Measurements from ENCODE around the gene RFC5. TPM values are rescaled to one million over a fixed set of nuclear protein-coding genes. Genes with fewer than 3 reads are reported as not detected.
"Not testable (repeated sequence)": the region's sequence is repeated elsewhere in the genome, so short reads cannot be mapped to it uniquely, and the experiment has no call there.

The RFC5 gene
- 10 to 100 TPM; 27.6 to 41.5 (median 36.5) TPM for polyA plus RNA-seq (ENCODE audit: insufficient read depth in 1 of 5, insufficient read length in 5 of 5, low replicate concordance in 1 of 5)
- long read RNA-seq, donor 1, transcript RFC5-204 (11 exons, 1,655 nt): major isoform, 6 of 25 reads
- long read RNA-seq, donor 1, partial matches to known transcripts: 18 of 25 reads
- long read RNA-seq, donor 1, other reads (novel, unspliced or antisense): 0 of 25 reads
- long read RNA-seq, donor 2, transcript RFC5-204 (11 exons, 1,655 nt): major isoform, 6 of 6 reads
- long read RNA-seq, donor 2, partial matches to known transcripts: 0 of 6 reads
- long read RNA-seq, donor 2, other reads (novel, unspliced or antisense): 0 of 6 reads
- long read RNA-seq, donor 3, transcript RFC5-204 (11 exons, 1,655 nt): major isoform, 7 of 38 reads
- long read RNA-seq, donor 3, partial matches to known transcripts: 14 of 38 reads
- long read RNA-seq, donor 3, other reads (novel, unspliced or antisense): 17 of 38 reads
- long read RNA-seq, donor 4, partial matches to known transcripts: 0 of 12 reads
- long read RNA-seq, donor 4, other reads (novel, unspliced or antisense): 9 of 12 reads
- long read RNA-seq, donor 5, transcript RFC5-204 (11 exons, 1,655 nt): major isoform, 8 of 19 reads
- long read RNA-seq, donor 5, partial matches to known transcripts: 10 of 19 reads
- long read RNA-seq, donor 5, other reads (novel, unspliced or antisense): 0 of 19 reads
- long read RNA-seq, donor 6, transcript RFC5-204 (11 exons, 1,655 nt): major isoform, 5 of 28 reads
- long read RNA-seq, donor 6, partial matches to known transcripts: 0 of 28 reads
- long read RNA-seq, donor 6, other reads (novel, unspliced or antisense): 23 of 28 reads
- long read RNA-seq, donor 7, partial matches to known transcripts: 0 of 1 reads
- long read RNA-seq, donor 7, other reads (novel, unspliced or antisense): 0 of 1 reads
- long read RNA-seq, donor 8, transcript RFC5-204 (11 exons, 1,655 nt): major isoform, 6 of 6 reads
- long read RNA-seq, donor 8, partial matches to known transcripts: 0 of 6 reads
- long read RNA-seq, donor 8, other reads (novel, unspliced or antisense): 0 of 6 reads

DNA sequence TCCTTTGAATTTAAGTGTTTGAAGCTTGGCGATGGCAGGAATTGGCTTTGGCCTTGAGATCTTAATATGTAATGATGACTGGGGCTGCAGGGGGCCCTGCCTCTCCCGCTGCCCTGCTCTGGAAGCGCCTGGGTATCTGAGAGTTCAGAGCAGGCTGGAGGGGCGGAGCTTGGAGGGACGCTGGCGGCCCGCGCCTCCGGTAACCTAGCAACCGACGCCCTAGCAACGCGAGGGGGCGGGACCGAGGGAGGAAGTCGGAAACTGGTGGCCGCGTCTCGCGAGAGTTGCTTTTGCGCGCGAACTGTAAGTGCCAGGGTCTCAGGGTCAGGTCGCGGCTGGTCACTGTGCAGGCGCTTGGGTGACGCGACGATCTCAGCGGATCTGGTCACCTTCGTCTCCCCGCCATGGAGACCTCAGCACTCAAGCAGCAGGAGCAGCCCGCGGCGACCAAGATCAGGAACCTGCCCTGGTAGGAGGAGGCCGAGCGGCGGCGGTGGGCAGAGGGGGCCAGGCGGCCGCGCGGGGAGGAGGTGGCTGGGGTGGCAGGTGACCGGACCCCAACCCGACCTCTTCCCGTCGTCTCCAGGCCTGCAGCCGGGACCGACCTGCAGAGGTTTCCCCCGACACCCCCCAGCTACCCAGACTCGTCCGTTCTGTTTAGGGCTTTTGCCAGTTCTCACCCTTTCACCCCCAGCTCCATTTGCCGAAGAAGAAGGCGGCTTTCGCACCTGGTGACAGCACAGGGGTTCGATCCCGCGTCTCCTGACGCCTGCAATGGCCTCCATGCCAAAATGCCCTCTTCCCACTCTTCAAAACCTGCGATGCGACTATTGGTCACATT is at the start of gene RFC5:
Gene RFC5, plus strand, starts transcription at position 280 of the 841 bp plus-strand sequence. Its CDS starts 125 bp downstream, at position 405.
- peak; percentile 95 to 97 for DNase-seq

DNA sequence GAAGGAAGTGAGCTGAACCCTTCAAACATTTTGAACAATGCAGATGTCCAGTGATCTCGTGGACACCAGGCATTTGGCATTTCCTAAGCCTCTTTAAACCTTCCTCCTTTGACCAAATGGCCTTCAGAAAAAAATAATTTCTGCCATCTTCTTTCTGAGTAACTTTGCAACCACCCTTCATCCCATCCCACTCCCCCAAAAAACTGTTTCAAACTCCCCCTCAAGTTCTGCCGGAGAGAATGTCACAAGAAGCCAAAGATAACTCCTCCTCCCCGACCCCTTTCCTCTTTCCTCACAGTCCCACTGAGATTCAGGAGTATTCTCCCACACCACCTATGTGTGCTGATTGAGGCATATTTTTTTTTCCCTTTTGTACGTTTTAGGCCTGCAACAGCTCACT is 49.5 kb upstream of the RFC5 start:
- no peak for DNase-seq

DNA sequence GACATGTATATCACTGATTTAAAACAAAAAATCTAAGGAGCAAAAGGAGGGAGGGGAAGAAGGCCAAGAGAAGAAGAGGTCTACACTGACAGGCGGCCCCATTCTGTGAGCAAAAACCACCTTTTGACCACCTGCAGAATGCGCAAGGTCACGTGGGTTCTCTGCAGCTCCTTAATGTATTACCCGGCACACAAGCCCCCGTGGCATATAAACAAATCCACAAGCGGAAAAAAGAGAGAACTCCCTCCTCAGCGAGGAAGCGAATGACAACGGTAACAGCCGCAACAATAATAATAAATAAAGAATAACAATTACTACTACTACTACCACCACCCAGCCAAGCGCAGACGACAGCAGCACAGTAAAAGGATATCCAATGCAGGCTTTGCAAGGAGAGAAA is 49.0 kb upstream of the RFC5 start:
- no peak for DNase-seq

- DNase-seq: no peak
Measured at GRCh38 chr12:117968151-117968789, 48.2 kb upstream of the RFC5 start.

DNA sequence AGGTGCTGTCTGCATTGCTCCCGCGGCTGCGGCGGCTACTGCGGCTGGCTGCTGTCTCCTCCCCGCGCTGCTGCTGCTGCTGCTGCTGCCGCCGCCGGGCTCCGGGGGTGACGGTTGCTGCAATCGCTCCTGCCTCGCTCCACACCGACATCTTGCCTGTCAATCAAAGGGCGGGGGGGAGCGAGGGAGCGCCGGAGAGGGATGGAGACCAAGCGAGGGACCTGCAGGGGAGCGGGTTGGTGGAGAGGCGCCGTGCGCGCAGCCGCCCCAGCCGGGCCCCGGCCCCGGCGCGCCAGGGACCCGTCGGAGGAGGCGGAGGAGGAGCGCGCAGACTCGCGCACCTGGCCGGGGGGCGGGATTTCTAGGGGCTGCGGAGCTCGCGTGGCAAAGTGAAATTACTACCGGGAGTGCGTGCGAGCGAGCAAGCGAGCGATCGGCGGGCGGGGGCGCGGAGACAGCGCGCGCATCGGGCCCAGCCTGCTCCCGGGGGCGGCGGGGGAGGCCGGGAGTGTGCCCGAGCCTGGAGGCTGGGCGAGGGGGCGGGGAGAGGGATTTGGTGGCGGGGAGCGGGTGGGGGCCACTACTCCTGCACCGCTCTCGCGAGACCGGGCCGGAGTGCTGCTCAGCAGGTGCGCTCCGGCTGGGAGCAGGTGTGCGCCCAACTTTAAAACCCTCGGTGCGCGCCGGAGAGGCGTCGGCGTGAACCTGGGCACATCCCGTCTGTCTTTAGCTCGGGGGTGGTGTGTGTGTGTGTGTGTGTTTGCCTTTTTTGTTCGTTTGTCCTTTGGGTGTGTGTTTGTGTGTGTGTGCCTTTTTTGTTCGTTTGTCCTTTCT is 47.5 kb upstream of the RFC5 start, which contains the start of gene KSR2:
Gene KSR2, minus strand, starts transcription at position 165 of the 834 bp plus-strand sequence. CDS start 735 bp downstream, outside the sequence.
- DNase-seq: peak; percentile 43 to 67

DNA sequence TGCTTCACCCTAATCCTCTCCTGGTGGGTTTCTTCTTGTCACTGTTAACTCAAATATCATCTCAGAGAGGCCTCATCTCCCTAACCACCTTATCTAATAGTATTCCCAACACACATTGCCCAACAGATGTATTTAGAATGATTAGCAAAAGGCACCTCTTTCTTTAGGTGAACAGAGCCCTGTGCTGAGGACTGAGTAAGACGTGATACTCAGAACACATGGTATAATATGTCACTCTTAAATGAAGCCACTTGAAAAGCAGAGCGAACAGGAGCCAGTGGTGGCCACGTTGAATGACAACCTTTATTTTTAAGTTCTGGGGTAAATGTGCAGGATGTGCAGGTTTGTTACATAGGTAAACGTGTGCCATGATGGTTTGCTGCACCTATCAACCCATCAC is 46.2 kb upstream of the RFC5 start:
- DNase-seq: no peak

DNA sequence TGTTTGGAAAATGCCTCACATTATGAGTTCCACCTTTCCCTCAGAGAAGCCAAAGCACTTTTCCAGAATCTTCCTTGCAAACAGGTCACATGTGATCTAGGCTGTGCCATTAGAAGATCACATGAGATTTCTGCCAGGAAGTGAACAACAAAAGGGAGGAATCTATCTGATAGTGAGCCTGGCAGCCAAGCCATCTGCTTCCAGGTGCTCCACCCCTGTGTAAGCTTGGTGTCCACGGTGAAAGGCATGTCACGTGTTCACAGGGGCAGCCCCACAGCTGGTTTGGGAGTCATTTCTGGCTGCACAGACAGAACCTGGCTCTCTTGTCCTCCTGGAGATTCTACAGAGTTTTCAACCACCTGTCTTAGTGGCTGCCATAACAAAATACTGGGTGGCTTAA is 44.2 kb upstream of the RFC5 start:
- no peak for DNase-seq

DNA sequence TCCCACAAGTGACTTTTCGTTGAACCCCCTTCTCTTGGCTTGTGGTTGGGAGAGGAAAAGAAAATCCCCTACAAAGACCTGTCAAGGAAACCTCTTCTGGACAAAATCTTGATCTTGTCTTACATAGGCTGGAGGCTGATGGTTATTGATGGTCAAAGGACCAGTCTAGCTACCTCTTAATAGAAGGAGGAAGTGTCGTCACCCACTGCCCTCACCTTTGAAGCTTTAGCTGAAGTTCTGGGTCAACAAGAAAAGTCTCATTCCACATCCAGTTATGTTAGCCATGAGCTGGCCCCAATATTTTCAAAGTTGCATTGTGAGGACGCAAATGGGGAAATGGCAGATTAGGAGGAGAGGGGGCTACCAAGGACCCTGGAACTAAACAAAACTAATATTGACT is 41.5 kb upstream of the RFC5 start:
- DNase-seq: no peak

DNA sequence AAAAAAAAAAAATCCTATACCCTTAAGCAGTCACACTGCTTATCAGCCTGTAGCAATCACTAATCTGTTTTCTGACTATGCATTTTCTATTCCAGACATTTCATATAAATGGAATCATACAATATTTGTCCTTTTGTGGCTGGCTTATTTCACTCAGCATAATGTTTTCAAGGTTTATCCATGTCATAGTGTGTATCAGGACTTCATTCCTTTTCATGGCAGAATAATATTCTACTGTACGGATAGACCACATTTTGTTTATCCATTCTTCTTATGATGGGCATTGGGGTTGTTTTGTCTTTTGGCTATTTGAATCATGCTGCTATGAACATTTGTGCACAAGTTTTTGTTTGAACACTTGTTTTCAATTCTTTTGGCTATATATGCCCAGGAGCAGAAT is 39.1 kb upstream of the RFC5 start:
- no peak for DNase-seq

- DNase-seq: peak in 1 of 2 donors; percentile 8
Measured at GRCh38 chr12:117980616-117981015, 35.9 kb upstream of the RFC5 start.

- no peak for DNase-seq
Measured at GRCh38 chr12:117981267-117981666, 35.2 kb upstream of the RFC5 start.

GRCh38 chr12:117985182-117985581 is 31.3 kb upstream of the RFC5 start:
- DNase-seq: no peak

GRCh38 chr12:117986705-117987469 is 29.6 kb upstream of the RFC5 start:
- DNase-seq: no peak

DNA sequence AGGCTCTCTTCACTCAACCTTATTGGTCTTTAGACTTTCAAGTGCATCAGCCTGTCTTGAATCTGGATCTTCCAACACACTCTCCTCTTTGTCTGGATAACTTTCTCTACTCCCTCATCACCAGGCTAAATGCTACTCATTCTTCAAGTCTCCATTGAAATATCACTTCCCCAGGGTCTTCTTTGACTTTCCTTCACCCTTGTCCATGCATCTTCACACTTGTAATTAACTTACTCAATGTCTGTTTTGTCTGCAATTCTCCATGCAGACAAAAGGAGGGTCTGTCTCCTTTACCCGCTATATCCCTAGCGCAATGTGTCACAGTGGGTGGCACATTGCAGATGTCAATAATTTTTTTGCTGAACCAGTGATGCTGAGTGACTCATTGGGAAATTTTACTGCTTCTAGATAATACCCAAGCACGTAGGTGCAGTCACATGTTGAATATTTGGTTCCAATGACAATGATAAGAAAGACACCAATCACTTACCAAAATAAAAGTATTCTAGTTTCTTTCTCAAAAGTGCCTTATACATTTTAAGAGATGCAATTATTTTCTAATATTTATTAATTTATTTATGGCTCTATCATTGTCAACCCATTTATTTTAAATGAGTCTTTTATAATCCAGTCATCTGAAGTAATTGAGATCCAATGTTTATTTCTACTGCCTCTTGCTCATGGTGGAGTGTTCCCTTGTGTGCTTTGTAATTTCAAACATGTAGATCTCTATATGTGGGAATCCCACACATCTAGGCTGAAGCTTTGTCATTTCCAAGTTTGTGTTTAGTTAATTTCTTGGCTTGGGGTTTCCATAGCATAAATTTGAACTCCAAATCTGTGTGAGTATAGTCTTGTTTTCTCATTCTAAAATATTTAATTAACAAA is 21.7 kb upstream of the RFC5 start:
- no peak for DNase-seq

- DNase-seq: no peak
Measured at GRCh38 chr12:117998719-117999118, 17.8 kb upstream of the RFC5 start.

- DNase-seq: not testable (repeated sequence)
Measured at GRCh38 chr12:117999806-118000205, 16.7 kb upstream of the RFC5 start.

- no peak for DNase-seq
Measured at GRCh38 chr12:118010903-118011302, 5.6 kb upstream of the RFC5 start.

DNA sequence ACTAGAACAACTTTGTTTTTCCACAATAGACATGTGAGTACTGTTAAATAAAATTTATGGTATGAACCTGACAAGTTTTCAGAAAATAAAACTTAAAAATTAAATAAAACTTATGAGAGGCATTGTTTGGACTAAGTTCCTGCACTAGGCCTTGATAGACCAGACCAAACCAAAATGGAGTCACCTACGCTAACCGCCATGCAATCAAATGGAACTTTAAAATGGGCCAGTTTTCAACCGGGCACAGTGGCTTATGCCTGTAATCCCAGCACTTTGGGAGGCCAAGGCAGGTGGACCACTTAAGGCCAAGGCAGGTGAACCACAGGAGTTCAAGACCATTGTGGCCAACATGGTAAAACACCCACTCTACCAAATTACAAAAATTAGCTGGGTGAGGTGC is 5.1 kb upstream of the RFC5 start:
- no peak for DNase-seq

Measured in right lung (tissue), 10 donors.